Heart left ventricle (tissue), 16 donors: ENCODE measurements around the gene THOC7. TPM values are rescaled to one million over a fixed set of nuclear protein-coding genes. Genes with fewer than 3 reads are reported as not detected.

Source experiments
- ATAC-seq, 4 donors: fragments of 200-7000 bp; cut with Tn5 transposase; one replicate each; pipeline ENCODE4 v1.9.1; 2020 to 2022; ENCODE audit warnings: moderate library complexity in 4 of 4, mild to moderate bottlenecking in 3 of 4, moderate number of reproducible peaks in 1 of 4
- DNase-seq, 5 donors: peaks; one replicate each; pipeline ENCODE4 v3.0.0-alpha.2; 2020
- H3K27ac ChIP-seq, 12 donors: fragments of 200-600 bp; sonication (generic) in 4 of 12; one replicate each; pipeline versions ENCODE4 v1.5.0 to v1.8.0; 2016 to 2022; ENCODE audit warnings: mild to moderate bottlenecking in 2 of 12
- H3K27me3 ChIP-seq, 9 donors: fragments of 200-600 bp; sonication (generic) in 2 of 9; one replicate each; pipeline versions ENCODE4 v1.5.1 to v1.8.0; 2016 to 2022; ENCODE audit warnings: mild to moderate bottlenecking in 3 of 9
- H3K36me3 ChIP-seq, 9 donors: fragments of 200-600 bp; sonication (generic) in 2 of 9; one replicate each; pipeline versions ENCODE4 v1.5.0 to v1.8.0; 2018 to 2022; ENCODE audit warnings: mild to moderate bottlenecking in 2 of 9
- H3K4me1 ChIP-seq, 12 donors: fragments of 200-600 bp; sonication (generic) in 4 of 12; one replicate each; pipeline versions ENCODE4 v1.5.0 to v1.8.0; 2016 to 2022; ENCODE audit warnings: mild to moderate bottlenecking in 3 of 12
- H3K4me3 ChIP-seq, 12 donors: fragments of 200-600 bp; sonication (generic) in 4 of 12; one replicate each; pipeline versions ENCODE4 v1.5.0 to v1.8.0; 2017 to 2022; ENCODE audit warnings: mild to moderate bottlenecking in 9 of 12, moderate library complexity in 4 of 12
- H3K9me3 ChIP-seq, 12 donors: fragments of 200-600 bp; sonication (generic) in 4 of 12; one replicate each; pipeline versions ENCODE4 v1.5.0 to v1.8.0; 2016 to 2022; ENCODE audit warnings: mild to moderate bottlenecking in 1 of 12
- POLR2A ChIP-seq, 2 donors: fragments of 450-650 bp; IDR thresholded peaks; one replicate each; pipeline ENCODE4 v1.6.1; 2017; ENCODE audit warnings: antibody characterized with exemption in 2 of 2, mild to moderate bottlenecking in 2 of 2, moderate library complexity in 2 of 2
- WGBS, 4 donors: extraction: QIAGEN DNeasy Blood & Tissue Kit in 2 of 4; methylation state at CpG; one replicate each; pipeline versions ENCODE4 v1.1.5 to v1.1.7; 2013 to 2018; 5-methylcytosine and 5-hydroxymethylcytosine counted together
- intact Hi-C, 10 donors: fragments of 100-400 bp; cut with DNase I; formaldehyde crosslinking; loops; one replicate each; pipeline versions ENCODE4 v1.11.1 to v1.14.2; 2022
- polyA plus RNA-seq, 2 donors: library from polyadenylated mRNA; stranded (reverse); fragments of 200-250 nt; gene quantifications; one replicate each; pipeline ENCODE4 v1.2.3, GENCODE V29; 2013
- total RNA-seq, 9 donors: library from RNA; depleted of rRNA in 2 of 9; stranded (reverse); fragments of >200 nt in 2 of 9; fragmentation: NEBNext Ultra II Directional in 3 of 9; extraction: Animal tissue kit (Norgen Biotek cat#: 25700) in 3 of 9; gene quantifications; one replicate each; pipeline versions ENCODE4 v1.1.0 to v1.2.4, GENCODE V29; 2016 to 2023
- TF ChIP-seq, protein P1 (sequence below), 12 donors: fragments of 200-600 bp; sonication (generic) in 4 of 12; IDR thresholded peaks; one replicate each; pipeline versions ENCODE4 v1.5.0 to v1.8.0; 2018 to 2022; ENCODE audit warnings: antibody characterized with exemption in 12 of 12, mild to moderate bottlenecking in 5 of 12
- donor health status: ischemic (EF 13 %, LVEDD 7.1; RV severe dilation, severe dysfunction).
- donor health status: healthy with polysubstance abuse.
- donor health status: DM: no; HTN: yes; CAD: no.
- donor health status: DM: no; HTN: no; CAD: no.
- donor health status: ischemic (EF 25% LVEDD 6.9; RV normal size, moderate dysfunction).
- donor health status: ischemic (EF 25% LVEDD 5.7; RV mildly dilated, moderate dysfunction).
- donor health status: healthy.
- donor health status: DM: yes; HTN: yes; CAD: no.
- donor health status: ischemic (EF 35%, LVEDD 5.7; RV mildly dilated, moderate dysfunction).
- donor health status: nonischemic (EF 11% LVEDD 7.7; RV severe dilation, severe dysfunction).
- donor health status: DM: yes; HTN: yes; CAD: no.
- donor health status: PGD.
- donor health status: ischemic (EF 29% LVEDD 5.4; RV normal size, mild dysfunction).
- donor health status: nonischemic (EF 23%, LVEDD 6.1; RV moderate dilation, normal function).

THOC7 gene
- total and polyA plus RNA-seq, 11 donors = 63.6 to 171 (median 77.4) TPM

DNA sequence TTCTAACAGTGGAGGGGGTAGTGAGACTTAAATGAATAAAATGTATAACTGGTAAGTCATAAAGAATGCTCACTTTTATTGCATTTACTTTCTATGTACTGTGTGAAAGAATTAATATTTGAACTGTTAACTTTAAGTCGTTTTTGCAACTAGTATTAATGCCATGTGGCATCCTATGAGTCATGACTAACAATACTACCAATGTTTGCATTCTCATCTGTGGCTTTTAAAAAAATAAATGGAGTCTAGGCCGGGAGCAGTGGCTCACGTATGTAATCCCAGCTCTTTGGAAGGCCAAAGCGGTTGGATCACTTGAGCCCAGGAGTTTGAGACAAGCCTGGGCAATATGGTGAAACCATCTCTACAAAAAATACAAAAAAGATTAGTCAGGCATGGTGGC lies 39.3 kb downstream of the THOC7 start:
- intact Hi-C loops = no loop called here
- WGBS, 4 donors = 86 to 91% (median 89%) methylated on average over 4 of the region's 4 CpGs
- Histone ChIP-seq H3K9me3 (no peaks in the 10 kb centered on the region), H3K36me3 (peaks cover 0 to 29% (median 8%) of the 10 kb centered on the region in 9 donors), H3K4me1 (no peaks in the 10 kb centered on the region), H3K27me3 (no peaks in the 10 kb centered on the region), H3K4me3 (no peak overlapping the region), H3K27ac (no peak overlapping the region)
- DNase-seq (no peak), ATAC-seq (no peak)
- no peak for TF ChIP-seq POLR2A (IDR thresholded peaks at IDR 0.05)
- TF ChIP-seq, protein P1, sequence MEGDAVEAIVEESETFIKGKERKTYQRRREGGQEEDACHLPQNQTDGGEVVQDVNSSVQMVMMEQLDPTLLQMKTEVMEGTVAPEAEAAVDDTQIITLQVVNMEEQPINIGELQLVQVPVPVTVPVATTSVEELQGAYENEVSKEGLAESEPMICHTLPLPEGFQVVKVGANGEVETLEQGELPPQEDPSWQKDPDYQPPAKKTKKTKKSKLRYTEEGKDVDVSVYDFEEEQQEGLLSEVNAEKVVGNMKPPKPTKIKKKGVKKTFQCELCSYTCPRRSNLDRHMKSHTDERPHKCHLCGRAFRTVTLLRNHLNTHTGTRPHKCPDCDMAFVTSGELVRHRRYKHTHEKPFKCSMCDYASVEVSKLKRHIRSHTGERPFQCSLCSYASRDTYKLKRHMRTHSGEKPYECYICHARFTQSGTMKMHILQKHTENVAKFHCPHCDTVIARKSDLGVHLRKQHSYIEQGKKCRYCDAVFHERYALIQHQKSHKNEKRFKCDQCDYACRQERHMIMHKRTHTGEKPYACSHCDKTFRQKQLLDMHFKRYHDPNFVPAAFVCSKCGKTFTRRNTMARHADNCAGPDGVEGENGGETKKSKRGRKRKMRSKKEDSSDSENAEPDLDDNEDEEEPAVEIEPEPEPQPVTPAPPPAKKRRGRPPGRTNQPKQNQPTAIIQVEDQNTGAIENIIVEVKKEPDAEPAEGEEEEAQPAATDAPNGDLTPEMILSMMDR (IDR thresholded peaks at IDR 0.05) = no peak

DNA sequence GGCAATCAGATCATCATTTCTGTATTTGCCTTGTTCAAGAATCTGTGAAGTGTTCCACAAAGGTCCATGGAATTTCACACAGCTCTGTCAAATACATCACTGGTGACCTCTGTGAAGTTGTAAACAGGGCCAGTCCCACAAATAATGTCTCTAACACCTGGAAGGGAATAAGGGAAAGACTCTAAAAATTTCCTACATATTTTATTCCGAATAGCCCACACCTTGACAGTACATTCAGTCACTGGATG lies 44.5 kb downstream of the THOC7 start, which contains the start of gene C3orf49:
TSS of gene C3orf49 (plus strand) at position 149 of the 248 bp plus-strand sequence. CDS start 173 bp downstream, outside the sequence.
- DNase-seq = no peak
- 88 to 100% (median 93%) methylated on average over 1 of the region's 1 CpG for WGBS, 4 donors
- no peak for ATAC-seq
- intact Hi-C loops = loop anchor here in 6 of 10 donors (2.0 to 10.0 kb wide), 4 partner anchors 468 to 1197 kb away; no protein-coding TSS in a partner anchor
- no peaks in the 10 kb centered on the region for H3K36me3 ChIP-seq
- no peak within 1 kb of the TSS for H3K4me3 ChIP-seq
- H3K9me3 ChIP-seq = no peaks in the 10 kb centered on the region
- H3K27me3 ChIP-seq = no peaks in the 10 kb centered on the region
- peaks cover 0 to 3% (median 0%) of the 10 kb centered on the region in 12 donors for H3K4me1 ChIP-seq
- TF ChIP-seq, protein P1 (IDR thresholded peaks at IDR 0.05) = no peak
- TF ChIP-seq POLR2A (IDR thresholded peaks at IDR 0.05) = no peak
- H3K27ac ChIP-seq = no peak within 1 kb of the TSS

DNA sequence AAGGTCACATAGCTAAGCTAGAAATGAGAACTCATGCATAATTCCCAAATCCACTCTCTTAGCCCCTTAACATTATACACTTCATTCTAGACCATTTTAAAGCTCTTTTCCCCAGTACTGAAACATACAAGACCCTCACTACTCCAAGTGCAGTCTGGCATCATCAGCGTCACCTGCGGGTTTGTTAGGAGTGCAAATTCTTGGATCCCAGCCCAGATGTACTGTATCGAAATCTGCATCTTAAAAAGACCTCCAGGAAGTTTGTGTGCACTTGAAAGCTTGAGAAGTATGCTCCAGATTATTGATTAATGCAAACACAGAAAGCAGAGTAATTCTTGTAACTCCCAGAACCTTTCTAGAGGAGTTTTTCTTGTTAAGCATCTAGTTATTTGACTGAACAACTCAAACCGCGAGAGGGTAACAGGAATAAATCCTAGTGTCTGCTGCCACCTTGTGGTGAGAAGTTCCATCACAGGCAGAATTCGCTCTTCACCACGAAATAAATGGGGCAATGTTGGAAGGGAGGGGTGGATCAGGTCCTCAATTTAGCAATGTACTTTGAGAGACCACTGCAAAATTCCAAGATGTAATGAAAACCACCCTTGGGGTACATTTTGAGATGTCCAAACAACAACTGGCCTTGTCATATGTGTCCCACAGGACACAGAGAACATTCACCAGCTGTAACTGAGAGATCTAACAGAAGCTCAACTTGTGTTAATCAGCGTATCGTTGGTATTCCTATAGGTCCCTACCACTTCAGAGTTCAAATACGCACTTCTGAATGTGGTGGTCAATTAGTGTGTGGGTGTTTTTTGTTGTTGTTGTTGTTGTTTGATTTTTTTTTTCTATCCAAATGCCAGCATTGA lies 45.1 kb downstream of the THOC7 start:
- Histone ChIP-seq H3K36me3 (no peaks in the 10 kb centered on the region), H3K27ac (no peak overlapping the region), H3K27me3 (no peaks in the 10 kb centered on the region), H3K4me3 (no peak overlapping the region), H3K4me1 (peaks cover 0 to 3% (median 0%) of the 10 kb centered on the region in 12 donors), H3K9me3 (no peaks in the 10 kb centered on the region)
- TF ChIP-seq, protein P1 (IDR thresholded peaks at IDR 0.05) = peak; percentile 80 to 93 (median 84)
- no peak for TF ChIP-seq POLR2A (IDR thresholded peaks at IDR 0.05)
- ATAC-seq (peak in 3 of 4 donors; percentile 46 to 62 (median 49)), DNase-seq (peak in 4 of 5 donors; percentile 29 to 59 (median 33))
- intact Hi-C loops = loop anchor here (1.0 to 10.0 kb wide), 5 partner anchors 467 to 1196 kb away; no protein-coding TSS in a partner anchor
- 22 to 28% (median 25%) methylated on average over 10 of the region's 10 CpGs for WGBS, 4 donors

DNA sequence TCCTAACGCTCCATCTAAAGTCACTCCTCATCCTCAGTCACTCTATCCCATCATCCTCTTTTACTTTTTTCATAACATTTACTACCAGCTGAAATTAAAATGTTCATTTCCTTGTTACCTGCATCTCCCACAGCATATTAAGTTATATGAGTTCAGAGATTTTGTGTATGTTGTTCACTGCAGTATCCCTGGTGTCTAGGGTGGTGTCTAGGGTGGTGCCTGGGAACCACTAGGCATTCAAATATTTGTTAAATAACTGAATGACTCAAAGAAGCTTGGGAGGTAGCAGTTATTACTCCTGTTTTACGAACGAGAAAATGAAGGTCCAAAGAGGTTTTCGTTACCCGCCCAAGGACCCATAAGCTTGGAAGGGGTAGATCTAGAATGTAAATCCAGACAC lies 46.4 kb downstream of the THOC7 start:
- Histone ChIP-seq H3K27ac (no peak overlapping the region), H3K36me3 (no peaks in the 10 kb centered on the region), H3K27me3 (no peaks in the 10 kb centered on the region), H3K4me3 (no peak overlapping the region), H3K4me1 (peaks cover 0 to 3% (median 0%) of the 10 kb centered on the region in 12 donors), H3K9me3 (no peaks in the 10 kb centered on the region)
- ATAC-seq = no peak
- intact Hi-C loops = loop anchor here in 5 of 10 donors (5.0 to 10.0 kb wide), 2 partner anchors 1192 to 1195 kb away; no protein-coding TSS in a partner anchor
- TF ChIP-seq, protein P1 (IDR thresholded peaks at IDR 0.05) = no peak
- TF ChIP-seq POLR2A (IDR thresholded peaks at IDR 0.05) = no peak
- 89 to 94% (median 93%) methylated on average over 5 of the region's 5 CpGs for WGBS, 4 donors
- no peak for DNase-seq
